Pancreas (tissue), 10 donors: Measurements from ENCODE around the gene ZBTB20. TPM values are rescaled to one million over a fixed set of nuclear protein-coding genes. Genes with fewer than 3 reads are reported as not detected.
A peak's percentile ranks its signal among the peaks of the same experiment; 100 is the strongest.

Experiments used
- ATAC-seq, 4 donors: fragments of 200-7000 bp; cut with Tn5 transposase; one replicate each; pipeline versions ENCODE4 v1.8.0 to v1.9.1; 2020; ENCODE audit warnings: mild to moderate bottlenecking in 4 of 4, moderate library complexity in 4 of 4
- DNase-seq, 6 donors: peaks; one replicate each; pipeline ENCODE4 v3.0.0-alpha.2; 2020
- FAIRE-seq: peaks from 2 replicates; lab custom pipeline; 2012; peaks lifted over from hg19 to GRCh38; lab: Jason Lieb, UNC
- H3K27ac ChIP-seq, 4 donors: fragments of 200-600 bp; sonication (generic); 1 replicate in 3 of 4; 2 replicates in 1 of 4; pipeline versions ENCODE4 v1.5.0 to v1.8.0; 2020
- H3K27me3 ChIP-seq, 4 donors: fragments of 200-600 bp; one replicate each; pipeline ENCODE4 v1.8.0; 2021
- H3K36me3 ChIP-seq, 3 donors: fragments of 200-600 bp; sonication (generic) in 1 of 3; one replicate each; pipeline versions ENCODE4 v1.5.0 to v1.8.0; 2020 to 2021
- H3K4me1 ChIP-seq, 3 donors: fragments of 200-600 bp; one replicate each; pipeline ENCODE4 v1.8.0; 2021
- H3K4me3 ChIP-seq, 4 donors: fragments of 200-600 bp; sonication (generic) in 2 of 4; one replicate each; pipeline versions ENCODE4 v1.5.0 to v1.8.0; 2020 to 2021
- H3K9me3 ChIP-seq, 4 donors: fragments of 200-600 bp; one replicate each; pipeline ENCODE4 v1.8.0; 2021
- WGBS, 2 donors: extraction: QIAGEN DNeasy Blood & Tissue Kit; methylation state at CpG; one replicate each; pipeline ENCODE4 v1.1.7; 2013; 5-methylcytosine and 5-hydroxymethylcytosine counted together
- intact Hi-C, 3 donors: fragments of 100-400 bp; cut with DNase I; formaldehyde crosslinking; loops; one replicate each; pipeline versions ENCODE4 v1.11.1 to v1.14.2; 2022
- polyA plus RNA-seq, 2 donors: library from polyadenylated mRNA; stranded (reverse); fragments of 200-250 nt; gene quantifications; one replicate each; pipeline ENCODE4 v1.2.3, GENCODE V29; 2013
- total RNA-seq, 6 donors: library from RNA; stranded (reverse); fragmentation: NEBNext Ultra II Directional in 4 of 6; extraction: Animal tissue kit (Norgen Biotek cat#: 25700) in 4 of 6; gene quantifications; one replicate each; pipeline versions ENCODE4 v1.2.1 to v1.2.4, GENCODE V29; 2021 to 2023
- TF ChIP-seq, protein P1 (sequence below), 4 donors: fragments of 200-600 bp; sonication (generic) in 3 of 4; IDR thresholded peaks; one replicate each; pipeline versions ENCODE4 v1.5.0 to v1.8.0; 2021; ENCODE audit warnings: antibody characterized with exemption in 4 of 4
- donor health status: healthy with polysubstance abuse.
- donor health status: DM: no; HTN: no; CAD: no; lungs with moderate emphysema.
- donor health status: DM: no; HTN: no; CAD: no.
- donor health status: control.
- donor health status: control.
- donor health status: Bipolar disorder and iron deficiency.
- donor health status: DM: yes; HTN: yes; CAD: no.
- donor health status: DM: no; HTN: no; CAD: no.
- donor health status: DM: no; HTN: no; CAD: no.
- donor health status: DM: yes; HTN: yes; CAD: no.

Gene ZBTB20
- total and polyA plus RNA-seq, 8 donors, result 1.3 to 81.5 (median 43.7) TPM

DNA sequence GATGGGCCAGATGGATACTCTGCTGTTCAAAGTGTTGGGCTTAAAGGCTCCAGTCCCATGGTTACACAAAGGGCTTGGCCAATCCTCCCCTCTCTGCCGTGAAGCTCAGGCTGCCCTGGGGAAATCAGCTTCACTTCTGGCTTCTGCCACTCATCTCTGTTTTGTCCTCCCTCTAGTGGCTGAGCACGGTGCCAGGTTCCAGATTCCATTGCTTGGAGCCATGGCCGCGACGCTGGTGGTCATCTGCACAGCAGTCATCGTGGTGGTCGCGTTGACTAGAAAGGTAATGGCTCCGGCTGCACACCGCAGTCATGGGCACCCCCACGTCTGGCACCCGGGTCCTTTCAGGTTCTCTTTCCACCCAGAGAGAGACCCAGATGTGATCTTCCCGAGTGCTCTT lies 847.7 kb downstream of the ZBTB20 start:
- H3K27ac ChIP-seq, result no peak overlapping the region
- DNase-seq (no peak), ATAC-seq (peak in 3 of 4 donors; percentile 28 to 57 (median 29)), FAIRE-seq (no peak)
- H3K27me3 ChIP-seq, result no peaks in the 10 kb centered on the region
- H3K4me1 ChIP-seq, result no peaks in the 10 kb centered on the region
- H3K36me3 ChIP-seq, result no peaks in the 10 kb centered on the region
- TF ChIP-seq, protein P1, sequence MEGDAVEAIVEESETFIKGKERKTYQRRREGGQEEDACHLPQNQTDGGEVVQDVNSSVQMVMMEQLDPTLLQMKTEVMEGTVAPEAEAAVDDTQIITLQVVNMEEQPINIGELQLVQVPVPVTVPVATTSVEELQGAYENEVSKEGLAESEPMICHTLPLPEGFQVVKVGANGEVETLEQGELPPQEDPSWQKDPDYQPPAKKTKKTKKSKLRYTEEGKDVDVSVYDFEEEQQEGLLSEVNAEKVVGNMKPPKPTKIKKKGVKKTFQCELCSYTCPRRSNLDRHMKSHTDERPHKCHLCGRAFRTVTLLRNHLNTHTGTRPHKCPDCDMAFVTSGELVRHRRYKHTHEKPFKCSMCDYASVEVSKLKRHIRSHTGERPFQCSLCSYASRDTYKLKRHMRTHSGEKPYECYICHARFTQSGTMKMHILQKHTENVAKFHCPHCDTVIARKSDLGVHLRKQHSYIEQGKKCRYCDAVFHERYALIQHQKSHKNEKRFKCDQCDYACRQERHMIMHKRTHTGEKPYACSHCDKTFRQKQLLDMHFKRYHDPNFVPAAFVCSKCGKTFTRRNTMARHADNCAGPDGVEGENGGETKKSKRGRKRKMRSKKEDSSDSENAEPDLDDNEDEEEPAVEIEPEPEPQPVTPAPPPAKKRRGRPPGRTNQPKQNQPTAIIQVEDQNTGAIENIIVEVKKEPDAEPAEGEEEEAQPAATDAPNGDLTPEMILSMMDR (IDR thresholded peaks at IDR 0.05), result peak in 1 of 4 donors; percentile 14
- no peak overlapping the region for H3K4me3 ChIP-seq
- H3K9me3 ChIP-seq, result no peaks in the 10 kb centered on the region
- 54 to 72% methylated on average over 13 of the region's 13 CpGs for WGBS, 2 donors
- intact Hi-C loops, result no loop called here

- H3K27me3 ChIP-seq, result no peaks in the 10 kb centered on the region
- DNase-seq (no peak), FAIRE-seq (no peak), ATAC-seq (no peak)
- H3K27ac ChIP-seq, result no peak overlapping the region
- H3K9me3 ChIP-seq, result no peaks in the 10 kb centered on the region
- TF ChIP-seq, protein P1 (IDR thresholded peaks at IDR 0.05), result no peak
- no peaks in the 10 kb centered on the region for H3K4me1 ChIP-seq
- H3K4me3 ChIP-seq, result no peak overlapping the region
- intact Hi-C loops, result no loop called here
- WGBS, 2 donors, result 73 to 78% methylated on average over 2 of the region's 2 CpGs
- H3K36me3 ChIP-seq, result no peaks in the 10 kb centered on the region
These were observed 851.1 kb downstream of the ZBTB20 start for GRCh38 chr3:114295946-114296345.

GRCh38 chr3:114294940-114295480 lies 852.1 kb downstream of the ZBTB20 start:
- no peak for FAIRE-seq
- no peak overlapping the region for H3K27ac ChIP-seq
- WGBS, 2 donors, result 77 to 90% methylated on average over 6 of the region's 6 CpGs
- TF ChIP-seq, protein P1 (IDR thresholded peaks at IDR 0.05), result no peak
- H3K9me3 ChIP-seq, result no peaks in the 10 kb centered on the region
- H3K4me3 ChIP-seq, result no peak overlapping the region
- ATAC-seq, result no peak
- H3K4me1 ChIP-seq, result no peaks in the 10 kb centered on the region
- intact Hi-C loops, result no loop called here
- H3K27me3 ChIP-seq, result no peaks in the 10 kb centered on the region
- no peak for DNase-seq
- no peaks in the 10 kb centered on the region for H3K36me3 ChIP-seq

- H3K27ac ChIP-seq, result no peak within 1 kb of the TSS
- TF ChIP-seq, protein P1 (IDR thresholded peaks at IDR 0.05), result no peak
These were observed 853.1 kb downstream of the ZBTB20 start, which contains the start of gene TIGIT for GRCh38 chr3:114293838-114294535. Gene TIGIT (plus strand): TSS chr3:114294028. CDS start chr3:114294062, 34 bp downstream.

More at GRCh38 chr3:114293838-114294535, 853.1 kb downstream of the ZBTB20 start, which contains the start of gene TIGIT:
- Histone ChIP-seq H3K4me1 (no peaks in the 10 kb centered on the region), H3K4me3 (no peak within 1 kb of the TSS), H3K36me3 (no peaks in the 10 kb centered on the region), H3K9me3 (no peaks in the 10 kb centered on the region), H3K27me3 (no peaks in the 10 kb centered on the region)
- DNase-seq (no peak), ATAC-seq (no peak), FAIRE-seq (no peak)
- intact Hi-C loops, result no loop called here
- 86 to 92% methylated on average over 7 of the region's 7 CpGs for WGBS, 2 donors
